Astrocyte (in vitro differentiated cells and primary cell): Measurements from ENCODE around the gene ZFHX3.

Experiments used
- EZH2 ChIP-seq: IDR thresholded peaks from 2 replicates; pipeline ENCODE4 v1.6.1; 2012; ENCODE audit warnings: mild to moderate bottlenecking, low read length, inconsistent platforms; ENCODE audit not compliant: insufficient read depth
- TF ChIP-seq, protein P1 (sequence below): IDR thresholded peaks from 2 replicates; pipeline ENCODE4 v1.5.1; 2011; ENCODE audit warnings: low read depth, mild to moderate bottlenecking, inconsistent platforms, low read length, moderate library complexity; ENCODE audit not compliant: insufficient read depth

- TF ChIP-seq, protein P1, sequence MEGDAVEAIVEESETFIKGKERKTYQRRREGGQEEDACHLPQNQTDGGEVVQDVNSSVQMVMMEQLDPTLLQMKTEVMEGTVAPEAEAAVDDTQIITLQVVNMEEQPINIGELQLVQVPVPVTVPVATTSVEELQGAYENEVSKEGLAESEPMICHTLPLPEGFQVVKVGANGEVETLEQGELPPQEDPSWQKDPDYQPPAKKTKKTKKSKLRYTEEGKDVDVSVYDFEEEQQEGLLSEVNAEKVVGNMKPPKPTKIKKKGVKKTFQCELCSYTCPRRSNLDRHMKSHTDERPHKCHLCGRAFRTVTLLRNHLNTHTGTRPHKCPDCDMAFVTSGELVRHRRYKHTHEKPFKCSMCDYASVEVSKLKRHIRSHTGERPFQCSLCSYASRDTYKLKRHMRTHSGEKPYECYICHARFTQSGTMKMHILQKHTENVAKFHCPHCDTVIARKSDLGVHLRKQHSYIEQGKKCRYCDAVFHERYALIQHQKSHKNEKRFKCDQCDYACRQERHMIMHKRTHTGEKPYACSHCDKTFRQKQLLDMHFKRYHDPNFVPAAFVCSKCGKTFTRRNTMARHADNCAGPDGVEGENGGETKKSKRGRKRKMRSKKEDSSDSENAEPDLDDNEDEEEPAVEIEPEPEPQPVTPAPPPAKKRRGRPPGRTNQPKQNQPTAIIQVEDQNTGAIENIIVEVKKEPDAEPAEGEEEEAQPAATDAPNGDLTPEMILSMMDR = no peak
- no peak for TF ChIP-seq EZH2
These were observed 25.9 kb downstream of the ZFHX3 start for GRCh38 chr16:73021866-73022495.
